ENCODE data around the gene NDUFA6.
A peak's percentile ranks its signal among the peaks of the same experiment; 100 is the strongest.
"Not testable (repeated sequence)": the region's sequence is repeated elsewhere in the genome, so short reads cannot be mapped to it uniquely, and the experiment has no call there.

The NDUFA6 gene

GRCh38 chr22:42131562-42131961, 41.0 kb upstream of the NDUFA6 start:
- DNase-seq (ENCODE audit: low read depth), result no peak
- H3K4me3 ChIP-seq (ENCODE audit: low read depth, low read length), result no peak overlapping the region
- TF ChIP-seq, protein P1, sequence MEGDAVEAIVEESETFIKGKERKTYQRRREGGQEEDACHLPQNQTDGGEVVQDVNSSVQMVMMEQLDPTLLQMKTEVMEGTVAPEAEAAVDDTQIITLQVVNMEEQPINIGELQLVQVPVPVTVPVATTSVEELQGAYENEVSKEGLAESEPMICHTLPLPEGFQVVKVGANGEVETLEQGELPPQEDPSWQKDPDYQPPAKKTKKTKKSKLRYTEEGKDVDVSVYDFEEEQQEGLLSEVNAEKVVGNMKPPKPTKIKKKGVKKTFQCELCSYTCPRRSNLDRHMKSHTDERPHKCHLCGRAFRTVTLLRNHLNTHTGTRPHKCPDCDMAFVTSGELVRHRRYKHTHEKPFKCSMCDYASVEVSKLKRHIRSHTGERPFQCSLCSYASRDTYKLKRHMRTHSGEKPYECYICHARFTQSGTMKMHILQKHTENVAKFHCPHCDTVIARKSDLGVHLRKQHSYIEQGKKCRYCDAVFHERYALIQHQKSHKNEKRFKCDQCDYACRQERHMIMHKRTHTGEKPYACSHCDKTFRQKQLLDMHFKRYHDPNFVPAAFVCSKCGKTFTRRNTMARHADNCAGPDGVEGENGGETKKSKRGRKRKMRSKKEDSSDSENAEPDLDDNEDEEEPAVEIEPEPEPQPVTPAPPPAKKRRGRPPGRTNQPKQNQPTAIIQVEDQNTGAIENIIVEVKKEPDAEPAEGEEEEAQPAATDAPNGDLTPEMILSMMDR (IDR thresholded peaks at IDR 0.05; ENCODE audit: insufficient read depth, low read depth, low read length, missing control alignments), result no peak

GRCh38 chr22:42130639-42131431, 40.3 kb upstream of the NDUFA6 start, which contains the start of gene CYP2D6:
TSS of gene CYP2D6 (minus strand) at chr22:42130810. CDS start at chr22:42130791, 19 bp downstream.
- not testable (repeated sequence) for DNase-seq (ENCODE audit: low read depth); H3K4me3 ChIP-seq (ENCODE audit: low read depth, low read length)

- not testable (repeated sequence) for H3K4me3 ChIP-seq (ENCODE audit: low read depth, low read length); DNase-seq (ENCODE audit: low read depth)
Observed at GRCh38 chr22:42130182-42130581, 39.6 kb upstream of the NDUFA6 start.

DNA sequence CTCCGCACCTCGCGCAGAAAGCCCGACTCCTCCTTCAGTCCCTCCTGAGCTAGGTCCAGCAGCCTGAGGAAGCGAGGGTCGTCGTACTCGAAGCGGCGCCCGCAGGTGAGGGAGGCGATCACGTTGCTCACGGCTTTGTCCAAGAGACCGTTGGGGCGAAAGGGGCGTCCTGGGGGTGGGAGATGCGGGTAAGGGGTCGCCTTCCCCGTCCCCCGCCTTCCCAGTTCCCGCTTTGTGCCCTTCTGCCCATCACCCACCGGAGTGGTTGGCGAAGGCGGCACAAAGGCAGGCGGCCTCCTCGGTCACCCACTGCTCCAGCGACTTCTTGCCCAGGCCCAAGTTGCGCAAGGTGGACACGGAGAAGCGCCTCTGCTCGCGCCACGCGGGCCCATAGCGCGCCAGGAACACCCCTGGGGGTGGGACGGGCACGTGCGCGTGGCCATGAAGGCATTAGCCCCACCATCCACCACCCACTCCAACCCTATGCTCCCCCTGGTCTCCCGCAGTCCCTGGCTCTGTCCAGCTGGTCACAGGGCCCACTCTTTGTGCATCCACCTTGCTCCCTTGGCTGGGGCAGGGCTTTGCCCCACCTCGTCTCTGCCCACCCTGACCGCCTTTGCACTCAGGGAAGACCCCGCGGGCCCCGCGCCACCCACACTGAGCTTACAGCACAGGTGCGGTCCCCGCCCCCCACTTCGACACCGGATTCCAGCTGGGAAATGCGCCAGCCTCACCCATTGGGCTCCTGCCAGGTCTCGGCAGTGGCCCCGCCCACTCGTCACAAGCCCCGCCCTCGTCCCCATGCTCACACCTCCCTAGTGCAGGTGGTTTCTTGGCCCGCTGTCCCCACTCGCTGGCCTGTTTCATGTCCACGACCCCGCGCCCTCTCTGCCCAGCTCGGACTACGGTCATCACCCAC, 38.5 kb upstream of the NDUFA6 start:
- DNase-seq (ENCODE audit: low read depth); H3K4me3 ChIP-seq (ENCODE audit: low read depth, low read length): not testable (repeated sequence)

DNA sequence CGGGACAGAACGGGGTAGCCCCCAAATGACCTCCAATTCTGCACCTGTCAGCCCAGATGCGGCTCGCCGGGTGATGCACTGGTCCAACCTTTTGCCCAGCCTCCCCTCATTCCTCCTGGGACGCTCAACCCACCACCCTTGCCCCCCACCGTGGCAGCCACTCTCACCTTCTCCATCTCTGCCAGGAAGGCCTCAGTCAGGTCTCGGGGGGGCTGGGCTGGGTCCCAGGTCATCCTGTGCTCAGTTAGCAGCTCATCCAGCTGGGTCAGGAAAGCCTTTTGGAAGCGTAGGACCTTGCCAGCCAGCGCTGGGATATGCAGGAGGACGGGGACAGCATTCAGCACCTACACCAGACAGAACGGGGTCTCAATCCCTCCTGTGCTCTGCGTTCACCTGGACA, 37.4 kb upstream of the NDUFA6 start:
- DNase-seq (ENCODE audit: low read depth); H3K4me3 ChIP-seq (ENCODE audit: low read depth, low read length): not testable (repeated sequence)

- no peak for DNase-seq (ENCODE audit: low read depth)
- TF ChIP-seq, protein P1 (IDR thresholded peaks at IDR 0.05; ENCODE audit: insufficient read depth, low read depth, low read length, missing control alignments), result no peak
- H3K4me3 ChIP-seq (ENCODE audit: low read depth, low read length), result no peak overlapping the region
Observed at GRCh38 chr22:42127606-42128005, 37.0 kb upstream of the NDUFA6 start.

DNA sequence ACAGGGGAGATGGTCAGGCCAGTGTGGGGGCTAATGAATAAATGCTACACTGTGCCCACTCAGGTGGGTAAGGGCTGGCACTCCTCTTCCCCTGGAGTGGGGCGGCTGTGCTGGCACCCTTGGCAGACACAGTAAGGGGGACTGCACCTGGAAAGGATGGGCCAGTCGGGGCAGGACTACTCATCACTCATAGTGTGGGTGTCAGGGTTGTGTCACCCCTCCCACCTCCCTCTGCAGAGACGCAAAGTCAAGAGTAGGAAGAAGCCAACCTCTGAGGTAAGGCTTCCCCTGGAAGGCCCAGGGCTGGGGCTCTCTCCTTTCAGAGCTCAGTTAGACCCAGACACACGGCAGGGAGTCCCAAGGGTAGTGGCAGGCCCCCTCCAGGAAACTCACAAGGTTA, 33.0 kb upstream of the NDUFA6 start:
- not testable (repeated sequence) for DNase-seq (ENCODE audit: low read depth); H3K4me3 ChIP-seq (ENCODE audit: low read depth, low read length)

- DNase-seq (ENCODE audit: low read depth), result peak; percentile 34
Observed at GRCh38 chr22:42120231-42121021, 29.9 kb upstream of the NDUFA6 start.

GRCh38 chr22:42116848-42117424, 26.4 kb upstream of the NDUFA6 start:
- DNase-seq (ENCODE audit: low read depth), result no peak
- TF ChIP-seq, protein P1 (IDR thresholded peaks at IDR 0.05; ENCODE audit: insufficient read depth, low read depth, low read length, missing control alignments), result no peak
- H3K4me3 ChIP-seq (ENCODE audit: low read depth, low read length), result no peak overlapping the region

More at GRCh38 chr22:42120231-42121021, 29.9 kb upstream of the NDUFA6 start:
- not testable (repeated sequence) for H3K4me3 ChIP-seq (ENCODE audit: low read depth, low read length)

DNA sequence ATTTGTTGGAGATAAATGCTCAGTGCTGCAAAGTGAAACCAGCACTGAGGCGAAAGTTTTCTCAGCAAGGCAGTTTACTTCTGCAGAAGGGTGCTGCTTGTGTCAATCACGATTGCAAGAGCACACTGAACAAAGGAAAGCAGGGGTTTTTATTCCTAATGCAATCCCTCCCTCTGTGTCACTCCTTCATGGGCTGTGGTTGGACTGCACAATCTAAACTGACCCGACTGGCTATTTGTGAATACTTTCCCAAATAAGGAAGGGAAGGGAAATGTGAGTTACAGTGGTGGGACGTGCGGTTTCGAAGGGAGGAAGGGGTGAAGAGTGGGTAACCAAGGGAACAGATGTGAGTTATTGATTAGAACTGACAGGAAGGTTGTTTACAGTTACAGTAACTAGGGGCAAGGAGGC, 24.9 kb upstream of the NDUFA6 start:
- not testable (repeated sequence) for DNase-seq (ENCODE audit: low read depth); H3K4me3 ChIP-seq (ENCODE audit: low read depth, low read length)
